Activated CD8-positive, alpha-beta memory T cell treated with anti-CD3 and anti-CD28 coated beads for 48 hours (primary cell): Measurements from ENCODE around the gene PLS1.
A peak's percentile ranks its signal among the peaks of the same experiment; 100 is the strongest.
"Not testable (repeated sequence)": the region's sequence is repeated elsewhere in the genome, so short reads cannot be mapped to it uniquely, and the experiment has no call there.

Experiments
- DNase-seq, 3 experiments: peaks; one replicate each; pipeline ENCODE4 v3.0.0-alpha.2; 2020; ENCODE audit warnings: low read depth in 2 of 3, low spot score in 2 of 3

The PLS1 gene, protein sequence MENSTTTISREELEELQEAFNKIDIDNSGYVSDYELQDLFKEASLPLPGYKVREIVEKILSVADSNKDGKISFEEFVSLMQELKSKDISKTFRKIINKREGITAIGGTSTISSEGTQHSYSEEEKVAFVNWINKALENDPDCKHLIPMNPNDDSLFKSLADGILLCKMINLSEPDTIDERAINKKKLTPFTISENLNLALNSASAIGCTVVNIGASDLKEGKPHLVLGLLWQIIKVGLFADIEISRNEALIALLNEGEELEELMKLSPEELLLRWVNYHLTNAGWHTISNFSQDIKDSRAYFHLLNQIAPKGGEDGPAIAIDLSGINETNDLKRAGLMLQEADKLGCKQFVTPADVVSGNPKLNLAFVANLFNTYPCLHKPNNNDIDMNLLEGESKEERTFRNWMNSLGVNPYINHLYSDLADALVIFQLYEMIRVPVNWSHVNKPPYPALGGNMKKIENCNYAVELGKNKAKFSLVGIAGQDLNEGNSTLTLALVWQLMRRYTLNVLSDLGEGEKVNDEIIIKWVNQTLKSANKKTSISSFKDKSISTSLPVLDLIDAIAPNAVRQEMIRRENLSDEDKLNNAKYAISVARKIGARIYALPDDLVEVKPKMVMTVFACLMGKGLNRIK

DNA sequence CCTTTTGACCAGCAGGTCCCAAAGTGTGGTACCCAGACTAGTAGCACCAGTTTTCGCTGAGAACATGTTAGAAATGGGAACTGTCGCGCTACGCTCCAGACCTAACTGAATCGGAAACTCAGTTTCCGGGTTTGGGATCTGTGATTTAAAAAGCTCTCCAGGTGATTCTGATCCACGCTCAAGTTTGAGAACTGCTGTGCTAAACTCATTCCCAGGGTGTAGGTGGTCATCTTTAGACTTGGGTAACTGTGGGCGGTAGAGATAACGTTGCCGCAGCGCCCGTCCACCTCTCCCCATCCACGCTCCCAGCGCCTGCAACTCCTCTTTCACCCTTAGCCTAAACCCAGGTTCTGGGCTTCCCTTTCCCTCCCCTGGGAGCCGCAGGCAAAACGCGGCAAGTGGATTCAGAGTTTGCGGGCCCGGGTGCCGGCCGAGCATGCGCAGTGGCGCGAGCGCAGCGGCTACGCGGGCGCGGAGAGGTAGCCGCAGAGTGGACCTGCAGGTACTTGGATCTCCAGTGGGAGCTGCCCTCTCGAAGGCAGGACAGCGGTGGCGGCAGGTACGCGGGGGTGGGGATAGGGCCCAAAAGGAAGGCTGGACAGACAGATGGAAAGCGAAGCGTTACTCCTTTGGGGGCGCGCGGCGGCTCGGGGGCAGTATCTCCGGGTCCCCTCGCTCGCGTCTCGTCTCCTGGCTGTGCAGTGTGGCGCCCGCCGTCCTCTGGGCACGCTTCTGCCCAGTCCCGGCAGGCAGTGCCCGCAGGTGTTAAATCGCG lies at the start of gene PLS1:
PLS1 (plus strand) TSS at position 443 of the 775 bp plus-strand sequence. CDS start 67,845 bp downstream, outside the sequence.
- DNase-seq: peak; percentile 75 to 81 (median 81)

DNA sequence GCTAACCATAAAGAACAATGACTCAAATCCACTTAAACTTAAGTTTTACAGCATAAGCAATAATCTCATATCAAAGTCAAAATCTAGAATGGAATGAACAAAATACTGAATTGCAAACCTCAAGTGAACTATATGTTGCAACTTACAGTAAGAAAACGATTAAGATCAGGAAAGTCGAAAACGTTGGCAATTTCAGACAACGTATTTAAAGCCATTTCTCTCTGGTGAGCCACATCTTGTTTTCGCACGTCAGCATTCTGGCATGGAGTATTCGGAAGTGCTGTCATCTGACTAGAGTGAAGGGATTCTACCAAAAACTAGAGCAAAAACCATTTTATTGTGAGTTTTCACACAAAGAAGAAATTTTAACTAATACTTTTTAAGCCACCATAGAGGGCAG lies 46.2 kb upstream of the PLS1 start:
- DNase-seq: no peak

DNA sequence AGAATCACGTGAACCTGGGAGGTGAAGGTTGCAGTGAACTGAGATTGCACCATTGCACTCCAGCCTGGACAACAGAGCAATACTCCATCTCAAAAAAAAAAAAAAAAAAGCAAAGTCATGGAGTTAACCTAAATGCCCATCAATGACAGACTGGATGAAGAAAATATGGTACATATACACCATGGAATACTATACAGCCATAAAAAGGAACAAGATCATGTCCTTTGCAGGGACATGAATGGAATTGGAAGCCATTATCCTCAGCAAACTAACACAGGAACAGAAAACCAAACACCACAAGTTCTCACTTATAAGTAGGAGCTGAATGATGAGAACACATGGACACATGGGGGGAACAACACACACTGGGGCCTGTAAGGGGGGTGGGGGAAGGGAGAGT lies 43.6 kb upstream of the PLS1 start:
- DNase-seq: not testable (repeated sequence)

DNA sequence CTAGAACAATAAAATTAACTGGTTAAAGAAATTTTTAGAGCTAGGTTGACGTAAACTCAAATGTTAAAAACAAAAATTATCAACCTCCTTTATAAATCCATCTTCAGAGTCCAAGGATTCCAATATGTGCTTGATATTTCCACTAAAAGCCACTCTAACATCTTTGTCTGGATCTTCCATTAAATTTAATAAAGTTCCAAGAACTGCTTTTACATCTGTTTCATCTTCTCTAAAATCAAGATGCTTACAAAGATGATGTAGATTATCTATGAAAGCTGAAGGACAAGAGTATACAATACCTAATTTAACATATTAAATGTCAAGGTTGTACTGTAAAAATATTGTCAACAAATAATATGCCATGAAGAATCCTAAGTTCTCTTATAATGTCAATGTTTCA lies 42.5 kb upstream of the PLS1 start:
- DNase-seq: no peak

DNA sequence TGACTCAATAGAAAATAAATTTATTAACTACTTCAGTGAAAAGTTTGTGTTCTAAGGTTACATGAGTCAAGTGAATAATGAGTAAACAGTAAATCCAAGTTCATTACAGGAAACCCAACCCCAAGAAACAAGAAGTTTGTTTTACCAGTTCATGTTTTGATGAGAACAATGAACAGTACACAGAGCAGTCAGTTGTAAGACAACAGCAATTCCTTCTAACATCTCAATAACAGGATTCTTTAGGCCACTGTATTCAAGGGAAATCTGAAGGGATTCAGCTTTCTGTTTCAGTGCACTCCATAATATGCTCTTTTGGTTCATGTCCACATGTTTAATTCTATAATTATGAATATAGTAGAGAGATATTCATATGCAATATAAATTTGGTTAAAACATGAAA lies 36.1 kb upstream of the PLS1 start:
- DNase-seq: no peak

DNA sequence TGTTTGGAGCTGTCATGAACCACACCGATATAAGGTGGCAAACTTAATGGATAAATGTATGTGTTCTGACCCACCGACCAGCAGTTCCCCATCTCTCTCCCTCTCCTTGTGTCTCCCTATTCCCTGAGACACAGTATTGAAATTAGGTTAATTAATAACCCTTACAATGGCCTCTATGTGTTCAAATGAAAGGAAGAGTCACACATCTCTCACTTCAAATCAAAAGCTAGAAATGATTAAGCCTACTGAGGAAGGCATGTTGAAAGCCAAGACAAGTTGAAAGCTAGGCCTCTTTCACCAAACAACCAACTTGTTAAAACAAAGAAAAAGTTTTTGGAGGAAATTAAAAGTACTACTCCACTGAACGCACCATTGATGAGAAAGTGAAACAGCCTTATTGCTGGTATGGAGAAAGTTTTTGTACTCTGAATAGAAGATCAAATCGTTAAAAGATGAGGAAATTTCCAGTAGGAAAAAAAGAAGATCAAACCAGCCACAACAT lies 32.6 kb upstream of the PLS1 start:
- DNase-seq: no peak

DNA sequence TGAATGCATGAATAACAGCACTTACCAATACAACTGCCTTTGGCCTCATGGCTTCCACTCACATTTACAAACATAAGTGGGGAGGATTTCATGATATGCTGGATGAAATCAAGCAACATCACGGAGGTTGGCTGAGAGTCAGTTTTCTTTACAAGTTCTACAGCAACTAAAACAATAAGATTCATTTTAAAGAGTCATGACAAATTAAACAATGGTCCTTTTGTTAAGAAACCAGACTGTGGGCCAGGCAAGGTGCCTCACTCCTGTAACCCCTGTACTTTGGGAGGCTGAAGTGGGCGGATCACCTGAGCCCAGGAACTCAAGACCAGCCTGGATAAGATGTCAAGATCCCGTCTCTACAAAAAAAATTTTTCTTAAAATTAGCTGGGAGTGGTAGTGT lies 30.1 kb upstream of the PLS1 start:
- no peak for DNase-seq

DNA sequence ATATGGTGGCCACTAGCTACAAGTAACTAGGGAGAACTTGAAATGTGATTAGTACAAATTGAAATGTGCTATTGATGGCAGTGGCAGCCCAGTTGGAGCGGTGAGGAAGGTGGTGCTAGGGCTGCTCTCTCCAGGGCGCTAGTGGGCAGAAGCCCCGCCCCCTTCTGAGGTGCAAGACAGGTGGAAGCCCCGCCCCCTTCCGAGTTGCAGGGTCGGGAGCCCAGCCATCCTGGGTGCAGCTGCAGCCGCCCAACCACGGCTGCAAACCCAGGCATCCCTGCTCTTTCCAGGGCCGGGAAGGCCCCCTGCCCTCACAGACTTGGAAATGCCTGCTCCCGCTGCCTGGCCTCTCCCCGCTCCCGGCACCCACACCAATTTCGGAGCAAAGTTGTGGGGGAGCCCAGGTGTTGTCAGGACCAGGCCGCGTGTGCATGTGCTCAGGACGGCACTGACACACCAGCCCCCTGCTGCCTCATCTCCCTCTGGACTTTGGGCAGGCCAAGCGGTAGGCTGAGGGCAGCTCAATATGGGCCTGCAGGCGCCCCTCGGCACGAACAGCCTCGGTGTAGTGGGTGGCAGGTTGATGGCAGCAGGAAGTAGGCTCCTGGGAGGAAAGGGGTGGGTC lies 27.7 kb upstream of the PLS1 start:
- no peak for DNase-seq

DNA sequence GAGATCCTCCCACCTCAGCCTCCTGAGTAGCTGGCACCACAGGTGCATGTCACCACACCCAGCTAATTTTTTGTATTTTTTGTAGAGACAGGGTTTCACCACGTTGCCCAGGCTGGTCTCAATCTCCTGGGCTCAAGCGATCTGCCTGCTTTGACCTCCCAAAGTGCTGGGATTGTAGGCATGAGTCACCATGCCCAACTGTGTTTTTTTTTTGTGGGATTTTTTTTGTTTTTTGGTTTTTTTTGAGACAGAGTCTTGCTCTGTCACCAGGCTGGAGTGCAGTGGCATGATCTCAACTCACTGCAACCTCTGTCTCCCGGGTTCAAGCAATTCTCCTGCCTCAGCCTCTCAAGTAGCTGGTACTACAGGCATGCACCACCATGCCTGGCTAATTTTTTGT lies 26.8 kb upstream of the PLS1 start:
- not testable (repeated sequence) for DNase-seq

DNA sequence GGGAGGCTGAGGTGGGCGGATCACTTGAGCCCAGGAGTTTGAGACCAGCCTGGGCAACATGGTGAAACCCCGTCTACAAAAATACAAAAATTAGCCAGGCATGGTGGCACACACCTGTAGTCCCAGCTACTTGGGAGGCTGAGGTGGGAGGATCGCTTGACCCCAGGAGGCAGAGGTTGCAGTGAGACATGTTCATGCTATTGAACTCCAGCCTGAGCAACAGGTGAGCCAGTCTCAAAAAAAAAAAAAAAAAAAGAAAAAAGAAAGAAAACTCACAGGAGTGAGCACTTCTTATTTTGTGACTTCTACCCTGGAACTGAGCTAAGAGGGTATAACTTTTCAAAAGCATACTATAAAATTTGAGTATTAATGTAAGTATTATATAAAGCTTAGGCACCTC lies 22.0 kb upstream of the PLS1 start:
- DNase-seq: not testable (repeated sequence)

DNA sequence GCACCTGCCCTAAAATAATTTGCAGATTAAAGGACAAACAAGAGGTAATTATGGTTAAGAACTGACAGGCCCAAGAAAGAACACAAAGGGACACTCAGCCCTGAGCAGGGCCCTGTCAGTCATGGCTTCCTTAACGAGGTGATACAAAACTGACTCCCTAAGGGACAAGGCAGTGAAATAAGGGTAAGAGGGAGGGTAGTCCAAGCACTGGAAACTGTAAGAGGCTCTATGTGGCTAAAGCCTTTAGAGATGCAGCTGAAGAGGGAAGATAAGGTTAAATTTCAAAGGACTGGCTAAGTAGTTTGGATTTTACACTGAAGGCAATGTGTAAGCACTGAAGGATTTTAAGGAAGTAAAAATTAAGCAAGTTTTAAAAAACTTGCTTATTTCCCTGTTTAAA lies 21.5 kb upstream of the PLS1 start:
- no peak for DNase-seq

DNA sequence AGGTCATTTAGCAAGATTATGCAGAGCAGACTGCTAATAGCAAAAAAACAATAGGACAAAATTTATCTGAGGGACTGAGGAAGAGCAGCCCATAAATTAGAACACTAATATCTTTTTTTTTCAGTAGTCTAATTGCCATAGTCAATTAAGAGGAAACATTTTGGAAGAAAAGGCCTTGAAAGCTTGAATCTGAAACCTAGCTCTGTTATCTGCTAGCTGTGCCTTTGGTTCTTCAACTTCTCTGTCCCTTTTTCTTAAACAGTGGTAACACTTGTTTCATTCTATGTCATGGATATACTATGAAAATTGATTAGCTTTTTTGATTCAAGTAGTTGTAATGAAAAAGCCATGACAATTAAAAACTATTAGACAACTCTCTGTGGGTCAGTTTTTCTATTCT lies 19.4 kb upstream of the PLS1 start:
- DNase-seq: no peak

DNA sequence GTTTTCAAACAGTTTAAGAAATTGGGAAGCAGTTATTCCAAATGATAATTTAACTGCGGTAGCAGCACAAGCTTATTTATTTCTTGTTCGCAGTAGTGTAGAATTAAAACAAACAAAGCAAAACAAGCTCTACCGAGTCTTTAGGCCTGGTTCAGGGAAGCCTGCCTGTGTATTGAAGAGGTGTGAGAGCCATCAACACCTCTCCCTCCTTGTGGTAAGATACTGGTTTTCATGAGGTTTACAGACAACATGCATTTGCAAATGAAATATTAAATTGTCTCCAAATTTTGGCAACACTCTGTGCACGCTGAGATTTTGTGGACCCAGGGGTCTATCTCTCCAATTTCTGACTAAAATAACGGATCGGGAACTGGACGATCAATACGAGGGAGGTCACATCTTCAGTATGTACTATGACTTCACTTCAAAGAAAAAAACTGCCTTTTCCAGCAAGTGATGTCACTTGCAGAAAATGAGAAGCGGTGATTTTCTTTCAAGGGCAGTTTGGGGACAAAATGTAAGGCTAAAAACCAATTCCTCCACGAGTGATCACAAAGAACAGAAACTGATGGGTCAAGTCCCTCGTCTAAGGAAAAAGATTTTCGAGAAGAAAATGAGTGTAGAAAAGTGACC lies 18.4 kb upstream of the PLS1 start:
- DNase-seq: no peak

DNA sequence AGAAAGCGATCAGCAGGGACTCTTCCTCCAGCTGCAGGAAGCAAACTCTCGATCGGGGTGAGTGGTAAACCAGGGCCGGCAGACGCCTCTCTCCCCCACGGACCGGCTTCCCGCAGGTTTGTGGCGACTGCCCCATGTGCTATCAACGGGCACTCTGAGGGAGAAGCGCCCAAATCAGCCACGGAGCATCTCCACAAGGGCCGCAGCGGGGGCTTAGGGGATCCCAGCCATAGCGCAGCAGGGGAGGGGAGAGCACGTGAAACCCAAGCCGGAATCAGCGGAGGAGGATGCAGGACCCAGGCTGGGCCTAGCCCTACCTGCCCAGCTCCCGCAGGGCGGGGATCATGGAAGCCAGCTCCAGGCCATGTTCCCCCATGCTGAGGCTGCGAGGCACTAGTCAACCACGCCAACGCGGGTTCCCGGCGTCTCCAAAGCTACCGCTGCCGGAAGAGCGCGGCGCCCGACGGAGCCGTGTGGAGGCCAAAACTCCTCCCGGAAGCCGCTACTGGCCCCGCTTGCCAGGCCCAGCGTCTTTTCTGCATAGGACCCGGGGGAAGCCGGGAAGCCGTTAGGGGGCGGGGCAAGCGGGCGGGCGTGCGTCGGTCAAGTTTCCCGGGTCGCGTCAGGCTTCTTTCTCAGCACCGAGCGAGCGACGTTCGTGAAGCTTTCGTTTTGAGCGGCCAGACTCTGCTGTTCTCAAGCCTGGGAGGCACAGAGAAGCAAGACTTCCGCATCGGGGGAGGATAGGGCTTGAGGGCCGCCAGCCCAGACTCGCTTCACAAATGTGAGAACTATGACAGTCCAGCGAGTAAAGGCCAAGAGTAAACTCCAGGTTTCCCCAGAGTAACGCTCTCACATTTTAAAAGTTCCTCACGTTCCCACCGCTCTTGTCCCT lies 17.6 kb upstream of the PLS1 start, which contains the start of gene ATR:
ATR (minus strand) TSS at position 405 of the 895 bp plus-strand sequence; CDS start at position 376, 29 bp downstream.
- peak; percentile 79 to 92 (median 91) for DNase-seq

DNA sequence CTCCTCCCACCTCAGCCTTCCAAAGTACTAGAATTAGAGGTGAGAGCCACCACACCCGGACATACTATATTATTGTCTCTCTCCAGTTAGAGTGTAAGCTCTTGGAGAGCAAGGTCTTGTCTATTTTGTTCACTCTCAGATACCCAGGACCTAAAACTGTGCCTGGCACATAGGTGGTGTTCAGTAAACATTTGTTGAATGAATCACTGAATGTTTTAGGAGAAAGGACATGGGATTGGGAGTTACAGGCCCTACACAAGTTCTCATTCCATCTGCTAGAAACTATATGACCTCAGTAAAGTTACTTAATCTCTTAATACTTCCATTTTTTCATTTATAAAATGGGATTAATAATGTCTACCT lies 16.2 kb upstream of the PLS1 start:
- no peak for DNase-seq

DNA sequence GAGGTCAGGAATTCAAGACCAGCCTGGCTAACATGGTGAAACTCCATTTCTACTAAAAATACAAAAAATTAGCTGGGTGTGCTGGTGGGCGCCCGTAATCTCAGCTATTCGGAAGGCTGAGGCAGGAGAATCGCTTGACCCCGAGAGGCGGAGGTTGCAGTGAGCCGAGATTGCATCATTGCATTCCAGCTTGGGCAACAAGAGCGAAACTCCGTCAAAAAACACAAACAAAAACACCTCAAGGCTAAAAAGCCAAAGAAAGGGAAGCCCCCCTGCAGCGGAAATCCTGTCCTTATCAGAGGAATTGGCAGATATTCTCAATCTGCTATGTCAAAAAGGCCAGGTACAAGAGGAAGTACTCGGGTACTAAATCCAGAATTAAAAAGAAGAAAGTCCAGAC lies 15.1 kb upstream of the PLS1 start:
- DNase-seq: not testable (repeated sequence)

DNA sequence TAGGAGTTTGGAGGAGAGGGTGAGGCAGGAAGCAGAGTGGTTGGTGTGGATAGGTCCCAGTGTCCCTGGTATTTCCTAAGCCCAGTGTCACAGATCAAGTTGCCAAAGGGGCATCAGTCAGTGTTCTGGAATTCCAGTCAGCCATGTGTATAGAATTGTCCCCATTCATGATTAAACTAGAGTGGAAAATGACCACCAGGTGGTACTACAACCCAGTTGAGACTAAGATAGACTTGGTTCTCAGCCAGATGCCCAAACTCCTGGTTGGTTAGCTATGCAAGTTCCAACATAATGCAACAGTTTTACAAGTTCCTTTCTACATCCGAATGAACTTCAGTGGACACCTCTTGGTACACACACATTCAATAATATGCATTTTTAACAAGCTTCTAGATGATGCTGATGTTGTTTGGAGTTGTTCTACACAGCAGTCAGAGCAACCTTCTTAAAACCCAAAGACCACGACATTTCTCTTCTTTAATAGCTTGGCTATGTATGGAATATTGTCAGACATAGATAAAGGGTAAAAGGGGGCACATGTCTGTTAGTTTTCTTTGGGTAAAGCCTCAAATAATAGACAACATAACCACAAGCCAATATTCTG lies 9.3 kb upstream of the PLS1 start:
- no peak for DNase-seq

DNA sequence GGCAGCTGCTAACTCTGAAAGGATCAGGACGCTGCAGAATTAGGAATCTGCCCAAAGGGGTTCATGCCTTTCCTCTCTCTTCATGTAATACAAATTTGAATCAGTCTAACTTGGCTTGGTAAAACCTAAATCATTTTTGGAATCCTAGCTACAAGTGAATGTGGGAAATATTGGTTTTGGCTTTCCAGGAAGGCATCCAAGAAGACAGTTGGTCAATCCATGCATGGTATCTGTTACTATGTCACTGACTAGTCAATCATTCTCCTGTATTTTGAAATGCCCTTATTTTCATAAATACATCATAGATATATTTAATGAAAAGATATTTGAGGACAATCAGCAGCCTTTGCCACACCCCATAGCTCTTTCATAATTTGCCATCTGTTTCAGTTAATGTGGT lies 7.5 kb upstream of the PLS1 start:
- DNase-seq: no peak

DNA sequence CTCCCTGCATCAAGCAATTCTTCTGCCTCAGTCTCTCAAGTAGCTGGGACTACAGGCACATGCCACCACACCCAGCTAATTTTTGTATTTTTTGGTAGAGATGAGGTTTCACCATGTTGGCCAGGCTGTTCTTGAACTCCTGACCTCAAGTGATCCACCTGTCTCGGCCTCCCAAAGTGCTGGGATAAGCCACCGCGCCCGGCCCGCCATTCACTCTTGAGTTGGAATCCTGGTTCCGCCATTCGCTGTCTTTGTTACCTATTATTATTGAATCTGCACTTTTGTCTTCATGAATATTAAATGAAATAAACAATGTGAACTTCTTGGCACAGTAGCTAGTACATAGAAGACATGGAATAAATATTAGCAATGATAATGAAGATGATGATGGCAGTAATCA lies 3.9 kb upstream of the PLS1 start:
- not testable (repeated sequence) for DNase-seq
